HFFc6 (cell line): ENCODE data around the gene ATRN. TPM values are rescaled to one million over a fixed set of nuclear protein-coding genes. Genes with fewer than 3 reads are reported as not detected.

ENCODE experiments used
- DNase-seq: peaks from one replicate; pipeline ENCODE4 v3.0.0-alpha.2; 2018
- H3K27ac Mint-ChIP-seq: 2 replicates; pipeline ENCODE4 v1.8.0; 2020; ENCODE audit warnings: mild to moderate bottlenecking, mixed read lengths
- H3K27me3 Mint-ChIP-seq: 2 replicates; pipeline ENCODE4 v1.8.0; 2021; ENCODE audit warnings: mild to moderate bottlenecking, moderate library complexity, mixed read lengths; ENCODE audit not compliant: insufficient read depth
- H3K36me3 Mint-ChIP-seq: 2 replicates; pipeline ENCODE4 v1.8.0; 2021; ENCODE audit warnings: low read depth, mixed read lengths
- H3K4me1 Mint-ChIP-seq: 2 replicates; pipeline ENCODE4 v1.8.0; 2020; ENCODE audit warnings: low read depth, mixed read lengths
- H3K4me3 Mint-ChIP-seq: 2 replicates; pipeline ENCODE4 v1.8.0; 2020; ENCODE audit warnings: mild to moderate bottlenecking, moderate library complexity, mixed read lengths
- H3K9me3 Mint-ChIP-seq: 2 replicates; pipeline ENCODE4 v1.8.0; 2020; ENCODE audit warnings: mild to moderate bottlenecking, mixed read lengths
- CTCF ChIP-seq: fragments of 200-600 bp; sonication (generic); IDR thresholded peaks from 2 replicates; pipeline ENCODE4 v1.5.0; 2021; ENCODE audit warnings: antibody characterized with exemption, mild to moderate bottlenecking
- total RNA-seq, 6 experiments: library from RNA; stranded (reverse); fragmentation: NEBNext Ultra II Directional; extraction: Animal tissue kit (Norgen Biotek cat#: 25700); gene quantifications; 2 replicates in 1 of 6; 3 replicates in 5 of 6; pipeline ENCODE4 v1.2.3, GENCODE V29; 2021

The ATRN gene
- total RNA-seq, 6 experiments from 2014 or later: 27.5 to 33.0 (median 29.6) TPM

GRCh38 chr20:3646067-3646440 lies 175.2 kb downstream of the ATRN start:
- Mint-ChIP-seq H3K4me3 (no peak overlapping the region), H3K27me3 (peaks cover 2% of the 10 kb centered on the region), H3K4me1 (peaks cover 15% of the 10 kb centered on the region), H3K27ac (peak overlapping the region; percentile 42; the same call in 1 of the 2 replicates), H3K9me3 (no peaks in the 10 kb centered on the region), H3K36me3 (no peaks in the 10 kb centered on the region)
- no peak for TF ChIP-seq CTCF
- DNase-seq: peak; percentile 9

GRCh38 chr20:3646651-3647050 lies 175.8 kb downstream of the ATRN start:
- H3K9me3 Mint-ChIP-seq: no peaks in the 10 kb centered on the region
- DNase-seq: no peak
- peak; percentile 16; the same call in 1 of the 2 replicates for TF ChIP-seq CTCF
- H3K4me1 Mint-ChIP-seq: peaks cover 15% of the 10 kb centered on the region
- H3K36me3 Mint-ChIP-seq: no peaks in the 10 kb centered on the region
- peaks cover 2% of the 10 kb centered on the region for H3K27me3 Mint-ChIP-seq
- no peak overlapping the region for H3K27ac Mint-ChIP-seq
- H3K4me3 Mint-ChIP-seq: no peak overlapping the region

- H3K4me3 Mint-ChIP-seq: no peak overlapping the region
Observed at GRCh38 chr20:3647473-3647872, 176.7 kb downstream of the ATRN start.

GRCh38 chr20:3648951-3649350 lies 178.1 kb downstream of the ATRN start:
- Mint-ChIP-seq H3K4me1 (peaks cover 15% of the 10 kb centered on the region), H3K4me3 (no peak overlapping the region), H3K27ac (no peak overlapping the region), H3K9me3 (no peaks in the 10 kb centered on the region), H3K36me3 (peaks cover 4% of the 10 kb centered on the region; the same call in 1 of the 2 replicates), H3K27me3 (peaks cover 2% of the 10 kb centered on the region)
- no peak for TF ChIP-seq CTCF
- DNase-seq: no peak

More at GRCh38 chr20:3647473-3647872, 176.7 kb downstream of the ATRN start:
- TF ChIP-seq CTCF: no peak
- Mint-ChIP-seq H3K27me3 (peaks cover 2% of the 10 kb centered on the region), H3K27ac (no peak overlapping the region), H3K36me3 (peaks cover 4% of the 10 kb centered on the region; the same call in 1 of the 2 replicates), H3K9me3 (no peaks in the 10 kb centered on the region), H3K4me1 (peaks cover 15% of the 10 kb centered on the region)
- DNase-seq: no peak

GRCh38 chr20:3651204-3651962 lies 180.6 kb downstream of the ATRN start:
- TF ChIP-seq CTCF: no peak
- Mint-ChIP-seq H3K4me1 (peaks cover 8% of the 10 kb centered on the region), H3K4me3 (no peak overlapping the region), H3K27ac (no peak overlapping the region), H3K9me3 (0 out of 2 replicates have a peak, but pooled peaks cover 4% of the 10 kb centered on the region), H3K36me3 (peaks cover 4% of the 10 kb centered on the region; the same call in 1 of the 2 replicates), H3K27me3 (peaks cover 7% of the 10 kb centered on the region)
- no peak for DNase-seq
